Right lobe of liver (tissue), 4 donors: ENCODE results near the gene CAPN10.

Experiments used
- CTCF ChIP-seq, 4 donors: fragments of 200-600 bp in 3 of 4; fragments of 450-650 bp in 1 of 4; IDR thresholded peaks; one replicate each; pipeline versions ENCODE4 v1.5.1 to v1.8.0; 2016 to 2022; ENCODE audit warnings: antibody characterized with exemption in 4 of 4, mild to moderate bottlenecking in 2 of 4
- POLR2A ChIP-seq: fragments of 450-650 bp; IDR thresholded peaks from one replicate; pipeline ENCODE4 v1.6.1; 2017; ENCODE audit warnings: antibody characterized with exemption, mild to moderate bottlenecking
- donor health status: DM: no; HTN: no; CAD: no.
- donor health status: DM: no; HTN: no; CAD: no.
- donor health status: DM: no; HTN: yes; CAD: no.

DNA sequence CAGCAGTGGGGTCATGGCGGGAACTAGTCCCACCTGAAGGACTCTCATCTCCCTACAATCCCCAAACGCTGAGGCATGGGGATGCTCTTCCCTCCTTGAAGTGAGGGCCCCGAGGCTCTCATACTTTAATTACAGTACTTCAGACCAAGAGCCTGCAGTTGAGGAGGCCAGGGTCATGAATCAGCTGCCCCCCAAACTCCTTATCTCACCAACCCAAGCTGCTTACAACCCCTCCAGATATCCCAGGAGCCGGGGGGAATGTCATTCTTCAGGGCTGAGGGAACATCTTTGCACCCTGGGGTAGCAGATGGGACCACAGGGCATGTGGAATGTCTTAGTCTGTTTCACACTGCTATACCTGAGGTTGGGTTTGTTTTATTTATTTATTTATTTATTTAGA is 2.8 kb upstream of the CAPN10 start:
- TF ChIP-seq CTCF (IDR thresholded peaks at IDR 0.05) (no peak), POLR2A (no peak)
